Testis (tissue), 2 donors: ENCODE results near the gene BID.

ENCODE experiments used
- CTCF ChIP-seq, 3 experiments: fragments of 450-650 bp in 2 of 3; fragments of 200-600 bp in 1 of 3; sonication (generic) in 1 of 3; IDR thresholded peaks; one replicate each; pipeline ENCODE4 v1.5.1; 2016 to 2019; ENCODE audit warnings: antibody characterized with exemption in 3 of 3, mild to moderate bottlenecking in 2 of 3, moderate library complexity in 1 of 3
- POLR2A ChIP-seq: fragments of 450-650 bp; IDR thresholded peaks from one replicate; pipeline ENCODE4 v1.6.1; 2017; ENCODE audit warnings: antibody characterized with exemption, mild to moderate bottlenecking, moderate library complexity

DNA sequence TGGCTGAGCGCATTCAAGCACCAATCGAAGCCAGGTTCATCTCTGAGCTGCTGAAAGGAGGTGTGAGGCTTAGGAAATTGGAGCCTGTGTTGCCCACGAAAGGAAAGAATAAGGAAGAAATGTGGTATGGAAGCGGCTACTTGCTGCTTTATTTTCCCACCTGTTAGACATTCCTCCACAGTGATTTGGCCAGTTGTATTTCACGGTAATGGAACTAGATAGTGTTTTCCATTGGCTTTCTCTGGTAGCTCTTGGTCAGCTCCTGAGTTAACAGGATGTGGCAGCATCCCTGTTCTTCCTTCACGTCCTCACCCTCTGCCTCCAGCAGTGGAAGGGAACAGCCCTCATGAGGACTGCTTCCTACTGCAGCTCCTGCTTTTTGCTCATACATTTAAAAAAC, 44.7 kb downstream of the BID start:
- no peak for TF ChIP-seq CTCF (IDR thresholded peaks at IDR 0.05)
- no peak for TF ChIP-seq POLR2A
